ENCODE results near the gene GJB3. TPM values are rescaled to one million over a fixed set of nuclear protein-coding genes. Genes with fewer than 3 reads are reported as not detected.
"Not testable (repeated sequence)": the region's sequence is repeated elsewhere in the genome, so short reads cannot be mapped to it uniquely, and the experiment has no call there.

Gene GJB3
- under 0.01 TPM for total RNA-seq

DNA sequence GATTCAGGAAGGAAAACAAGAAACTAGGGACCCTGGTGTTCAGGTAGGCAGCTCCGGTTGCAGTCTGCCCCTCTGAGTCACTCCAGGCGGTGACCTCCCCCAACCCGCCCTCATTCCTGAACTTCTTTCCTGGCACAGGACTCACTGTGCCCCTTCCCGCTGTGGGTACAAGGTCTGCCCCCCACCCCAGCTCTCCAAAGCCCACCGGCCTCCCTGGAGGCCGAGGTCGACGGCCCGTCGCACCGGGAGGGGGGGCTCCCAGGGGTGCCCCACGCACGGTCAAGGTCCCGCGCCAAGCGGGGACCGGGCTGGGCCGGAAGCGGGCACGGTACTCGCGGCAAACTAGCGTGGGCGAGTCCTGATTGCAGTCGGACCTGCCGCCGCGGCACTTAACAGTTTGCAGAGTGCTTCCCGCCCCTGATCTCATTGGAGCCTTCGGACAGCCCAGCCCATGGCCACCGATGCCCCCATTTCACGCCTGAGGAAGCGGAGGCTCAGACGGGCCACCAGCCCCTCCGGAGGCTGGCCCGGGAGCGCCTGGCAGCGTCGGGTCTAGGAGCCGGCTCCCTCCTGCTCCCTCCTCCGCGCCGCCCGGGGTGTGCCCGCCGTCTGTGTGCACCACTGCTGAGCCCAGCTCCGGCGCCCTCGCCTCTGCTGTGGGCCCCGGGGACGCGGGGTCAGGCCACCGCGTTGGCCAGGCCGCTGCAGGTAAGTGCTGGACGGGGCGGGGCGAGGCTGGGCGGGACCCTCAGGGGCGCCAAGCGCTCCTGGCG is at the start of gene GJB3:
Gene GJB3 (plus strand): TSS at position 144 of the 773 bp plus-strand sequence. CDS start 3,549 bp downstream, outside the sequence.
- DNase-seq (ENCODE audit: low read depth in 2 of 3, low spot score in 2 of 3) = no peak

- DNase-seq (ENCODE audit: low read depth in 2 of 3, low spot score in 2 of 3) = not testable (repeated sequence)
Observed at GRCh38 chr1:34732831-34733230, 48.2 kb upstream of the GJB3 start.

DNA sequence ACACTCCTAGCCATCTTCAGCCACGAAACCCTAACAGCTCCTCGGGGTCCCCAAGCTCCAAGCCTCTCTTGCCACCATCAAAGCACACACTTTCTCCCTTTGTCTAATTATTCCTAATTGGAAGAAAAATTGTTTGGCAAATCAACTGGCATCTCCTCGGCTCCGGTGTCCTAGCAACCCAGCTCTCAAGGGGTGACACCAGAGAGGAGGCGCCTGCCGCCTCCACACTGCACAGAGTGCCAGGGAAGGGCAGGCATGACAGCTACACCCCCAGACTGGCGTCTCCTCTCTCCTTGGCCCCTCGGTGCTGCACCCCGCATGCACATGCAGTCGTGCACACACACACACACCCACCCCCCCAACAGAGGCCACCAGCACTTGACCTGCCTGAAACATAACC is 44.3 kb upstream of the GJB3 start:
- no peak for DNase-seq (ENCODE audit: low read depth in 2 of 3, low spot score in 2 of 3)

DNA sequence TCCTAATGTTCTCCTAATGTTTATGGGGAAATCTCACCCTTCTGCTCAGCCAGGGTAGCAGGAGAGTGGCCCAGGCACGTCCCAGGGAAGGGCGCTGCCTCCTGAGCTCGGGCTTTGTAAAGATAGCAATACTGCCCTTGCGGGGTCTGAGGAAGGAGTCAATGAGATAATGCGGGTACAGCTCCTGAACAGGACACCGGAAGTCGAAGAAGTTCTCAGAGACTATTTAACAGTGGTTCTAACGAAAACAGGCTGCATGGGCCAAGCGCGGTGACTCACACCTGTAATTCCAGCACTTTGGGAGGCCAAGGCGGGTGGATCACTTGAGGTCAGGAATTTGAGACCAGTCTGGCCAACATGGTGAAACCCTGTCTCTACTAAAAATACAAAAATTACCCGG is 43.8 kb upstream of the GJB3 start:
- not testable (repeated sequence) for DNase-seq (ENCODE audit: low read depth in 2 of 3, low spot score in 2 of 3)

GRCh38 chr1:34739613-34740012 is 41.4 kb upstream of the GJB3 start:
- DNase-seq (ENCODE audit: low read depth in 2 of 3, low spot score in 2 of 3) = no peak

DNA sequence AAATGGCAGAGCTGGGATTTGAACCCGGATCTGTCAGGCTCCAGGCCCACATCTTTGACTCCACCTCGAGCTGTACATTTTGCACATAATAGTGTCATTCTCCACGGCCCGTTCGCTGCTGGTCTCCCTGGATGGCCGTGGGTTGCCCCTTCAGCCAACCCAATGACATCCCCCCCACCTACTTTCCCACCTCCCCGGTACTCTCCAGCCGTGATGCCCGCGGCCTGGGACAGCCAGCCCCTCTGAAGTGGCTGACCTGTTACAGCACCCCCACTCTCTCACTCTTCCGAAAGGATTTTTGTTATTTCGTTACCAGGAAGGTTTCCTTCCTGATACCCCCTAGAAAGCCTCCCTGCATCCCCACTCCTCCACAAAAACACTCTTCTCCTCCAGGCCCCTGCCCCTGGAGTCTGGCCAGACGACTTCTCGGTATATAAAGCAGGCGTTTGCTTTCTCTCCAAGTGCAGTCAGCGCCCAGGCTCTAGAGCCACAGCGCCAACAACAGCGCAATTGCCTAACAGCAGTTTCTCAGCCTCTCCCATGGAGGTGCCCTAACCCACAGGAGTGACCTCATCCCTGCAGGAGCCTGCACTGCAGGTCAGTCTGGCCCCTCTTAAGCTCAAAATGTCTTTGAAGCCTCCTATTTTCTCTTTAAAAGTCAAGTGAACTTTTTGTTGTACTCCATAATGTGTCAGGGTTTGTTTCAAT is 40.7 kb upstream of the GJB3 start:
- no peak for DNase-seq (ENCODE audit: low read depth in 2 of 3, low spot score in 2 of 3)

DNA sequence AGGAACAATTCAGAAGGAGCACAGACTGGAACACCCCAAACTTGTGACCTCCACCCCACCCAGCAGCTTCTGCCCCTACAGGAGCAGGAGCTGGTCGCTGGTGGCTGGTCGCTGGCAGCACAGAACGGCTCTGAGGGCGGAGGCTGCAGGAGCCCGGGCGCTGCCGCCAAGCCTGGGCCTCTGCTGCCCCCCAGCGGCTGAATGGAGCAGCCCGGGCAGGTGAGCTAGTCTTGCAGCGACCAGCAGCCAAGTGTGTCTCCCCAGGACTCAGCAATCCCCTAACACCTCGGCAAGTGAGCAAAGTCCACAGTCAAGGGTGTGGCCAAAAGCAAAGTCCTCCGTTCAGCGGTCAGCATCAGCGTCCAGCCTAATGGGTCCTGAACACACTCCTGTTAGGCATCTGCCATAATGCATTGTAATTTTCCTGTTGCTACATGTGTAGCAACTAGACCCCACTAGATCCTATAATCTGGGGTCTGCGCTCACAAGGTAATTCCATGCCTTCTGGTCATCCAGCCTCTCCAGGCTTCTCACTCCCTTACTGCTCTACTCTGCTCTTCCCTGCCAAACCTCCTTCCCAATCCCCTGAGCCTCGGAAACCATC is 38.2 kb upstream of the GJB3 start:
- peak; percentile 25 to 79 (median 64) for DNase-seq (ENCODE audit: low read depth in 2 of 3, low spot score in 2 of 3)

DNA sequence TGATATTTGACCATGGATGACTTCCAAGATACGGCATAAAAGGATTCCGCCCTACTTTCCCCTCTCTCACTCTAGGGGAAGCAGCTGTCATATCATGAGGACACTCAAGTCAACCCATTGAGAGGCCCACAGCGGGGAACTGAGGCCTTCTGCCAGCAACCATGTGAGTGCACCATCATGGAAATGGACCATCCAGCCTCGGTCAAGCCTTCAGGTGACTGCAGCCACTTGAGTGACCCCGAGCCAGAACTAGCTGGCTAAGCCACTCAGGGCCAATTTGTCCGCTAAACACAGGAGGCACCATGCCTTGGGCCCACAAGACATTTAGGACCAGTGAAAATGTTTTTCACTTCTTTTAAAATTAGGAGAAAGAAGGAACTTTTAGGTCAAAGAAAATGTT is 37.2 kb upstream of the GJB3 start:
- no peak for DNase-seq (ENCODE audit: low read depth in 2 of 3, low spot score in 2 of 3)

DNA sequence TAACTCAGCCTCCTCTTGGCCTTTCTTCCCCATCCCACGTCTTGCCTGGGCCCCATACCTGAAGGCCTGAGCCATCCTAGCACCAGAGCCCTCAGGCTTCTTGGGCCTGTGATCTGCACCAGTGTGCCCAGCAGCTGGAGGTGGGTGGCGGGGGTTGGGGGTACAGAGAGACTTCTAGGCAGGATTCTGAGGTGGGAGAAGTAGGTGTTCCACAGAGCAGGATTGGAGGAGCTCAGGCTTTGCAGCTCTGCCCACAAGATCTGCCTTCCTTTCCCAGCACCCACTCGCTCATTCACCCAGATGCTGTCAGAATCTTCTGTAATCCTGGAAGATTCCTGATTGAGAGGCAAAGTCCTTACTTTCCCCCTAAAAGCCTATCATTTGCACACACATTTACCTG is 36.2 kb upstream of the GJB3 start:
- DNase-seq (ENCODE audit: low read depth in 2 of 3, low spot score in 2 of 3) = no peak

DNA sequence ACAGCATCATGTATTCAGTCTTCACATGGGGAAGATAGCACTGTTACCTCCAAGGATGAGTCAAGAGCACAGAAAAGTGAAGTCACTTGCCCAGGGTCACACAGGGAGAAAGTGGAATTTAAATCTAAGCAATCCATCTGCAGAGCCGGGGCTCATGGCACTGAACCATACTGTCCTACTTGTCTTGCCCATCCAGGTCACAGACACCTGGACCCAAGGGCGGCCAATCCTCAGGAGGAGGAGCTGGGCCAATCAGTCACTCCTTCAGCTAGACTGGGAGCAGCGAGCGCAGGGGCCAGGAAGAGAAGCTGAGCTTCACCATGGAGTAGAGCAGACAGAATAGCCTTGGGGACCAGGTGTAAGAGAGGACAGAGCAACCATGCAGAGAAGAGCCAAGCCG is 35.3 kb upstream of the GJB3 start:
- no peak for DNase-seq (ENCODE audit: low read depth in 2 of 3, low spot score in 2 of 3)

DNA sequence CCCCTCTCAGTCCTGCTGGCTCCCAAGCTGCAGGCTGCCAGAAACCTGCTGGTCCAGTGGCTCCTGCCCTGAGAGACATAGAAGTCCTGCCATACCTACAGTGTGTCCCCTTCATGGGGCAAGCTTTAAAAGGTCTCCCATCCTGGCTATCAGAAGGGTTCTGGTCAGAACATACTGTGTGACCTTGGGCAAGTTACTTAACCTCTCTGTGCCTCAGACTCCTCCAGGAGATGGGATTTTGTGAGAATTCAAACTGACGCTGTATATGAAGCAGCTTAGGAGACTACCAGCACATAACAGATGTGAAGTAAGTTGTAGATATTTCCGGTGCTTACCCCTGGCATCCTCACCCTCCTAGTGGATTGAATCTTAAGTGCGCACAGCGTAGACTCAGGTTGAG is 34.9 kb upstream of the GJB3 start:
- no peak for DNase-seq (ENCODE audit: low read depth in 2 of 3, low spot score in 2 of 3)

DNA sequence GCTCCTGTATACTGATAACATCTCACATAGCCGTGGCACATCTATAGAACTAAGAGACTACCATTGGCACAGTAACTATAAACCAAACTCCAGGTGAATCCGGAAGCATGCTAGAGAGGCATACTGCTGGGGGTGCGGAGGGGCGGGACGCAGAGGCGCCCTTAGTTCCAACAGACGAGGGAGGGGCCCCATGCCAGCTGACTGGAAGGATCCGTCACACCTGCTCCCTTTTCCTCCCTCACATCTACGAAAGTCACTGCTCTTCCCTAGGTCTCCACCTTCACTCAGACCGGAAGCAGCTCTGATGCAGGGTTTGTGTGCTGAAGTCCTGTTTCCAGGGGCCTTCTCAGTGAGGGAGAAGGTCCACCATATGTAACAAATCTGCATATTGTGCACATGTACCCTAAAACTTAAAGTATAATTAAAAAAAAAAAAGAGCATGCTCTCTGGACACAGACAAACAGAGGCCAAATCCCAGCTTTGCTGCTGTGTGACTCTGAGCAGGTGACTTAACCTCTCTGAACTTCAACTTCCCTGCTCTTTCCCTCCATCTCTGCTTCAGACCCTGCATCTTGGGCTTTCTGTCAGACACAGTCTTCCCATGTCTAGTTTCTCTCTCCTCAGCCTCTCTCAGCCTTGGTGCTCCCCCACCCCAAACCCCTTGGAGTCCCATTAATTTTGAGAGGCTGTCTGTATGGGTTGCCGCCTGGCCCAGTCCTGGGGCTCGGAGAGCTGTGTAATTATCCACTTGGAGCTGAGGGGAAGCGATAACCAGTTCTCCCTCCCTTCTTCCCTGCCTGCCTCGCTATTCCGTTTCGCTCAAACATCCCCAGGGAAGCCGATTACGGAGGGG is 34.0 kb upstream of the GJB3 start:
- no peak for DNase-seq (ENCODE audit: low read depth in 2 of 3, low spot score in 2 of 3)

- no peak for DNase-seq (ENCODE audit: low read depth in 2 of 3, low spot score in 2 of 3)
Observed at GRCh38 chr1:34747638-34747941, 33.4 kb upstream of the GJB3 start.

GRCh38 chr1:34749992-34750391 is 31.0 kb upstream of the GJB3 start:
- DNase-seq (ENCODE audit: low read depth in 2 of 3, low spot score in 2 of 3) = no peak

GRCh38 chr1:34750610-34751009 is 30.4 kb upstream of the GJB3 start:
- no peak for DNase-seq (ENCODE audit: low read depth in 2 of 3, low spot score in 2 of 3)

GRCh38 chr1:34753163-34753562 is 27.9 kb upstream of the GJB3 start:
- no peak for DNase-seq (ENCODE audit: low read depth in 2 of 3, low spot score in 2 of 3)

DNA sequence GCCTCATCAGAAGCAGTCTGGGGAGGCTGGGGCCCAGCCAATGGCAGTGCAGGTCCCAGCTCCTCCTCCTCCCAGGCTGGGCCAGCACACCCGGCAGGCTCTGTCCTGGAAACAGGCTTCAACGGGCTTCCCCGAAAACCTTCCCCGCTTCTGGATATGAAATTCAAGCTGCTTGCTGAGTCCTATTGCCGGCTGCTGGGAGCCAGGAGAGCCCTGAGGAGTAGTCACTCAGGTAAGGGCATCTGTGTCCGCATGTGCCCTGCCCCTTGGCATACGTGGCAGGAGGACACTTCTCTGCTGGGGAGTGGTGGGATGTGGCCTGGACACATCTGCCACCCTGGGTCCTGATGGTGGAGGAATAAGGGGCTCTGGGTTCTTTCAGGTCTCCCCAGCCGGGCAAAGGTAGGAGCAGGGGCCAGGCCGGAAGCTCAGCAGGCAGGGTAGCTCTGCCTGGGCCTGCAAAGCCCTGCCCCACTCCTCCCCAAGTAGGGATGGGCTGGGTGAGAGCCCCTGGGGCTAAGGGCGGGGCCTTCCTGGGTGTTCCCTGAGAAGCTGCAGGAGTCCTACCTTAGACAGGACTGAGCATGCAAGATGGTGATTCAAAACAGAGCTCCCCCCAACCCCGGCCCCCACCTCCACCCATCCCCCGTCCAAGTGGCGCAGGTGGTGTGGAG is 25.9 kb upstream of the GJB3 start, which contains the start of gene GJB5:
Gene GJB5 (plus strand): TSS at position 84 of the 674 bp plus-strand sequence. CDS start 2,284 bp downstream, outside the sequence.
- DNase-seq (ENCODE audit: low read depth in 2 of 3, low spot score in 2 of 3) = no peak

- DNase-seq (ENCODE audit: low read depth in 2 of 3, low spot score in 2 of 3) = no peak
Observed at GRCh38 chr1:34755961-34756360, 25.1 kb upstream of the GJB3 start.

DNA sequence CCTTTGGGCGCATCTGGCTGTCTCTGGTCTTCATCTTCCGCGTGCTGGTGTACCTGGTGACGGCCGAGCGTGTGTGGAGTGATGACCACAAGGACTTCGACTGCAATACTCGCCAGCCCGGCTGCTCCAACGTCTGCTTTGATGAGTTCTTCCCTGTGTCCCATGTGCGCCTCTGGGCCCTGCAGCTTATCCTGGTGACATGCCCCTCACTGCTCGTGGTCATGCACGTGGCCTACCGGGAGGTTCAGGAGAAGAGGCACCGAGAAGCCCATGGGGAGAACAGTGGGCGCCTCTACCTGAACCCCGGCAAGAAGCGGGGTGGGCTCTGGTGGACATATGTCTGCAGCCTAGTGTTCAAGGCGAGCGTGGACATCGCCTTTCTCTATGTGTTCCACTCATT is 23.6 kb upstream of the GJB3 start:
- no peak for DNase-seq (ENCODE audit: low read depth in 2 of 3, low spot score in 2 of 3)

- no peak for DNase-seq (ENCODE audit: low read depth in 2 of 3, low spot score in 2 of 3)
Observed at GRCh38 chr1:34758751-34759150, 22.3 kb upstream of the GJB3 start.

Data from hematopoietic multipotent progenitor cell (in vitro differentiated cells).